Neural progenitor cell (in vitro differentiated cells): Measurements from ENCODE around the gene FOXE3. TPM values are rescaled to one million over a fixed set of nuclear protein-coding genes. Genes with fewer than 3 reads are reported as not detected.

Source experiments
- DNase-seq: peaks from one replicate; pipeline ENCODE4 v3.0.0-alpha.2; 2016; ENCODE audit warnings: low spot score
- H2AFZ ChIP-seq: fragments of 200-600 bp; sonication (generic); replicated peaks from 2 replicates; pipeline ENCODE4 v1.6.1; 2016; ENCODE audit warnings: antibody characterized with exemption
- H3F3A ChIP-seq: fragments of 200-600 bp; sonication (generic); 2 replicates; pipeline ENCODE4 v1.6.1; 2016; ENCODE audit warnings: antibody characterized with exemption, low read depth
- H3K27ac ChIP-seq: fragments of 200-600 bp; sonication (generic); 2 replicates; pipeline ENCODE4 v1.5.1; 2016; ENCODE audit warnings: mild to moderate bottlenecking
- H3K27me3 ChIP-seq: fragments of 200-600 bp; sonication (generic); 2 replicates; pipeline ENCODE4 v1.6.1; 2016; ENCODE audit warnings: mild to moderate bottlenecking, moderate library complexity
- H3K36me3 ChIP-seq: fragments of 200-600 bp; sonication (generic); 2 replicates; pipeline ENCODE4 v1.5.1; 2016
- H3K4me1 ChIP-seq: fragments of 200-600 bp; sonication (generic); 2 replicates; pipeline ENCODE4 v1.6.1; 2016; ENCODE audit warnings: mixed run types
- H3K4me2 ChIP-seq: fragments of 200-600 bp; sonication (generic); 2 replicates; pipeline ENCODE4 v1.6.1; 2016
- H3K4me3 ChIP-seq: fragments of 200-600 bp; sonication (generic); 2 replicates; pipeline ENCODE4 v1.5.1; 2016
- H3K79me2 ChIP-seq: fragments of 200-600 bp; sonication (generic); 2 replicates; pipeline ENCODE4 v1.6.1; 2016; ENCODE audit warnings: low read depth
- H3K9ac ChIP-seq: fragments of 200-600 bp; sonication (generic); 2 replicates; pipeline ENCODE4 v1.6.1; 2016
- H3K9me3 ChIP-seq: fragments of 200-600 bp; sonication (generic); 2 replicates; pipeline ENCODE4 v1.5.1; 2016; ENCODE audit warnings: low read depth
- H4K20me1 ChIP-seq: fragments of 200-600 bp; sonication (generic); 2 replicates; pipeline ENCODE4 v1.6.1; 2016; ENCODE audit warnings: low read depth
- H3K27ac Mint-ChIP-seq: 3 replicates; pipeline ENCODE4 v1.8.0; 2021; ENCODE audit warnings: mixed read lengths
- H3K27me3 Mint-ChIP-seq: 2 replicates; pipeline ENCODE4 v1.8.0; 2022; ENCODE audit warnings: low read depth, mild to moderate bottlenecking, inconsistent platforms, moderate library complexity, mixed read lengths; ENCODE audit not compliant: insufficient read depth
- H3K36me3 Mint-ChIP-seq: 3 replicates; pipeline ENCODE4 v1.8.0; 2021; ENCODE audit warnings: mixed read lengths
- H3K4me1 Mint-ChIP-seq: 3 replicates; pipeline ENCODE4 v1.8.0; 2021; ENCODE audit warnings: mixed read lengths
- H3K4me3 Mint-ChIP-seq: 3 replicates; pipeline ENCODE4 v1.8.0; 2021; ENCODE audit warnings: mild to moderate bottlenecking, moderate library complexity, mixed read lengths
- H3K9me3 Mint-ChIP-seq: 3 replicates; pipeline ENCODE4 v1.8.0; 2020; ENCODE audit warnings: mixed read lengths
- EZH2 ChIP-seq: fragments of 200-600 bp; sonication (generic); IDR thresholded peaks from 2 replicates; pipeline ENCODE4 v1.6.1; 2017; ENCODE audit warnings: antibody characterized with exemption, mild to moderate bottlenecking, moderate library complexity
- EZH2phosphoT487 ChIP-seq: fragments of 200-600 bp; sonication (generic); IDR thresholded peaks from 2 replicates; pipeline ENCODE4 v1.6.1; 2017; ENCODE audit warnings: antibody characterized with exemption
- total RNA-seq: library from RNA; depleted of rRNA; stranded (reverse); fragments of >200 nt; gene quantifications from 2 replicates; pipeline ENCODE4 v1.2.3, GENCODE V29; 2015; ENCODE audit warnings: low replicate concordance
- TF ChIP-seq, protein P1 (sequence below): fragments of 200-600 bp; sonication (generic); IDR thresholded peaks from 2 replicates; pipeline ENCODE4 v1.5.1; 2017; ENCODE audit warnings: antibody characterized with exemption, mild to moderate bottlenecking

FOXE3 gene
- total RNA-seq, 1 donor from 2014 or later, result not detected

- peaks cover 5% of the 10 kb centered on the region for H3F3A ChIP-seq
Observed at GRCh38 chr1:47407481-47407880, 8.6 kb upstream of the FOXE3 start.

DNA sequence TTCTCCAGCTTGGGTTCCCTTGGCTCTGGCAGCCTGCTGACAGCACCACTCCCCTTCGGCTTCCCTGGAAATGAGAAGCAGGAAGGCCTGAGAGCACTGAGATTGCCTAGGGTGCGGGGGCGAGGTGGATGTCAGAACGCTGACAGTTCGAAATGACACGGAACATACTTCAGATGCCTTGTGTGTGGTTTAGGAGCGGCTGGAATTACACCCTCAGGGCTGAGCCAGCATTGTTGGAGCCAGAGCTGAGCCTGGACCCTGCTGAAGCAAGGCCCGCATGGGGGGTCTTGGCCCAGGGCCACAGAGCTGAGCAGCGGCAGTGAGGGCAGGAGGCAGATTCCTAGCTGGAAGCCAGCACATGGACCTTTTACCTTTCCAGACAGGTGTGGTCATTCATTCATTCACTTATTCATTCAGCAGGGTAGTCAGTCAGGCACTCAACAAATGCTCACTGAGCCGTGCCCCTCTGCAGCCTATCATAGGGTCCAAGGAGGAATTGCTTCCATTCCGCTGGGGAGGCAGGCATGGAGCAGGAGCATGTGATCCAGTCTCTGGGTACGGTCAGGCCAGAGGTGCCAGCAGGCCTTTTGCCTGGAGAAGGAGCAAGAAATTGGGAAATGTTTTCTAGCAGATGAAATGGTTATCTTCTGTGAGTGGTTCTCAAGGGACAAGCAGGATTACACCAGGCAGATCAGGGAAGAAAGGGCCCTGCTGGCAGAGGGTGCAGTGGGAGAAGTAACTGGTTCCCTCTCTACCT is 6.6 kb upstream of the FOXE3 start:
- Mint-ChIP-seq H3K27ac (no peak overlapping the region), H3K27me3 (peaks cover 21% of the 10 kb centered on the region), H3K9me3 (no peaks in the 10 kb centered on the region), H3K4me1 (no peaks in the 10 kb centered on the region), H3K36me3 (no peaks in the 10 kb centered on the region), H3K4me3 (no peak overlapping the region)
- H3K4me1 ChIP-seq, result peaks cover 7% of the 10 kb centered on the region
- no peak for TF ChIP-seq EZH2phosphoT487
- TF ChIP-seq, protein P1, sequence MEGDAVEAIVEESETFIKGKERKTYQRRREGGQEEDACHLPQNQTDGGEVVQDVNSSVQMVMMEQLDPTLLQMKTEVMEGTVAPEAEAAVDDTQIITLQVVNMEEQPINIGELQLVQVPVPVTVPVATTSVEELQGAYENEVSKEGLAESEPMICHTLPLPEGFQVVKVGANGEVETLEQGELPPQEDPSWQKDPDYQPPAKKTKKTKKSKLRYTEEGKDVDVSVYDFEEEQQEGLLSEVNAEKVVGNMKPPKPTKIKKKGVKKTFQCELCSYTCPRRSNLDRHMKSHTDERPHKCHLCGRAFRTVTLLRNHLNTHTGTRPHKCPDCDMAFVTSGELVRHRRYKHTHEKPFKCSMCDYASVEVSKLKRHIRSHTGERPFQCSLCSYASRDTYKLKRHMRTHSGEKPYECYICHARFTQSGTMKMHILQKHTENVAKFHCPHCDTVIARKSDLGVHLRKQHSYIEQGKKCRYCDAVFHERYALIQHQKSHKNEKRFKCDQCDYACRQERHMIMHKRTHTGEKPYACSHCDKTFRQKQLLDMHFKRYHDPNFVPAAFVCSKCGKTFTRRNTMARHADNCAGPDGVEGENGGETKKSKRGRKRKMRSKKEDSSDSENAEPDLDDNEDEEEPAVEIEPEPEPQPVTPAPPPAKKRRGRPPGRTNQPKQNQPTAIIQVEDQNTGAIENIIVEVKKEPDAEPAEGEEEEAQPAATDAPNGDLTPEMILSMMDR, result no peak
- DNase-seq, result no peak
- H3K9me3 ChIP-seq, result no peaks in the 10 kb centered on the region
- H2AFZ ChIP-seq, result no peak overlapping the region
- H3K27ac ChIP-seq, result no peak overlapping the region
- H4K20me1 ChIP-seq, result no peaks in the 10 kb centered on the region
- peaks cover 6% of the 10 kb centered on the region for H3F3A ChIP-seq
- H3K36me3 ChIP-seq, result no peaks in the 10 kb centered on the region
- no peaks in the 10 kb centered on the region for H3K79me2 ChIP-seq
- H3K27me3 ChIP-seq, result peaks cover 53% of the 10 kb centered on the region
- no peak overlapping the region for H3K9ac ChIP-seq
- H3K4me2 ChIP-seq, result no peak overlapping the region
- H3K4me3 ChIP-seq, result no peak overlapping the region

More at GRCh38 chr1:47407481-47407880, 8.6 kb upstream of the FOXE3 start:
- H3K4me1 Mint-ChIP-seq, result no peaks in the 10 kb centered on the region
- Histone ChIP-seq H3K4me2 (no peak overlapping the region), H3K4me1 (peaks cover 7% of the 10 kb centered on the region), H3K9me3 (no peaks in the 10 kb centered on the region), H2AFZ (no peak overlapping the region), H3K9ac (no peak overlapping the region), H3K27ac (no peak overlapping the region), H3K36me3 (no peaks in the 10 kb centered on the region), H4K20me1 (no peaks in the 10 kb centered on the region), H3K79me2 (no peaks in the 10 kb centered on the region), H3K27me3 (peaks cover 53% of the 10 kb centered on the region), H3K4me3 (no peak overlapping the region)
- no peak overlapping the region for H3K4me3 Mint-ChIP-seq
- H3K9me3 Mint-ChIP-seq, result no peaks in the 10 kb centered on the region
- DNase-seq, result no peak
- no peaks in the 10 kb centered on the region for H3K36me3 Mint-ChIP-seq
- no peak overlapping the region for H3K27ac Mint-ChIP-seq
- H3K27me3 Mint-ChIP-seq, result peaks cover 16% of the 10 kb centered on the region
- TF ChIP-seq, protein P1, result no peak
- no peak for TF ChIP-seq EZH2phosphoT487
- TF ChIP-seq EZH2, result no peak

DNA sequence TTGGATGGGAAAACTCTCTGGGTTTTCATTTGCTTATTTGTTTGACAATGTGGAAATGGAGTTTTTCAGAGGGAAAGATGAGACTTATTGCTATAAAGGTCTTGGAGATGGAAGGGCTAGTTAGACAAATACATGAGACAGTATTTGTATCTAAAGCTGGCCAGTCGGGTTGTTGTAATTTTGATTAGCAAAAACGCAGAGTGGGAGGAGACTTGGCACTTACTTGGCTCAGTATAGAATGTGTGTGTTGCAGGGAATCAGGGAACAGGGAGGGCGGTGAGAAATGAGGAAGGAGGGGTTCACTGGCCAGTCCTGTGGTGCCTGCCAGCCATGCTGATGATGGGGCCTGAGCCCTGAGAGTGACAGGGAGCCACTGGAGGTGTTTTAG is 6.0 kb upstream of the FOXE3 start:
- Histone ChIP-seq H3K36me3 (no peaks in the 10 kb centered on the region), H3K79me2 (no peaks in the 10 kb centered on the region), H3K4me1 (peaks cover 7% of the 10 kb centered on the region), H2AFZ (no peak overlapping the region), H3K27ac (no peak overlapping the region), H3K4me2 (no peak overlapping the region), H3F3A (peaks cover 6% of the 10 kb centered on the region), H4K20me1 (peaks cover 1% of the 10 kb centered on the region), H3K9me3 (no peaks in the 10 kb centered on the region), H3K9ac (no peak overlapping the region), H3K4me3 (no peak overlapping the region), H3K27me3 (peaks cover 56% of the 10 kb centered on the region)
- Mint-ChIP-seq H3K27me3 (peaks cover 26% of the 10 kb centered on the region), H3K4me3 (no peak overlapping the region), H3K4me1 (no peaks in the 10 kb centered on the region), H3K9me3 (no peaks in the 10 kb centered on the region), H3K36me3 (no peaks in the 10 kb centered on the region), H3K27ac (no peak overlapping the region)
- DNase-seq, result no peak
- TF ChIP-seq EZH2 (no peak), EZH2phosphoT487 (no peak)
- TF ChIP-seq, protein P1, result no peak
